PC-9 (cell line): Measurements from ENCODE around the gene MTIF2. TPM values are rescaled to one million over a fixed set of nuclear protein-coding genes. Genes with fewer than 3 reads are reported as not detected.
A peak's percentile ranks its signal among the peaks of the same experiment; 100 is the strongest.
"Not testable (repeated sequence)": the region's sequence is repeated elsewhere in the genome, so short reads cannot be mapped to it uniquely, and the experiment has no call there.

Experiments used
- BruUV-seq: library from RNA; stranded (reverse); fragments of 400-500 nt; replicated peaks from 2 replicates; lab custom pipeline; 2021; lab: Mats Ljungman, UMichigan
- CTCF ChIA-PET: fragments of 300-600 bp; sonication (Branson Sonifier 250); formaldehyde crosslinking; loops from one replicate; lab custom pipeline; 2022; ENCODE audit warnings: antibody characterized with exemption; lab: Charles Lee
- POLR2A ChIA-PET: fragments of 300-600 bp; sonication (Branson Sonifier 250); formaldehyde crosslinking; loops from one replicate; lab custom pipeline; 2022; ENCODE audit warnings: antibody characterized with exemption; ENCODE audit not compliant: unreplicated experiment; lab: Charles Lee
- DNase-seq, 2 experiments: peaks; one replicate each; pipeline versions ENCODE4 v3.0.0 to v3.0.0-alpha.2; 2015 to 2022; ENCODE audit warnings: mixed read lengths in 1 of 2
- H2AFZ ChIP-seq: fragments of 200-600 bp; sonication (generic); 2 replicates; pipeline ENCODE4 v1.8.1; 2017; ENCODE audit warnings: antibody characterized with exemption
- H3F3A ChIP-seq: fragments of 200-600 bp; sonication (generic); 2 replicates; pipeline ENCODE4 v1.8.1; 2017; ENCODE audit warnings: antibody characterized with exemption, mild to moderate bottlenecking, low read depth; ENCODE audit not compliant: insufficient read depth
- H3K27ac ChIP-seq: fragments of 200-600 bp; sonication (generic); 2 replicates; pipeline ENCODE4 v1.6.1; 2016; ENCODE audit warnings: mixed run types
- H3K27me3 ChIP-seq: fragments of 200-600 bp; sonication (generic); 2 replicates; pipeline ENCODE4 v1.6.1; 2016; ENCODE audit warnings: low read depth, mixed run types; ENCODE audit not compliant: insufficient read depth
- H3K36me3 ChIP-seq: fragments of 200-600 bp; sonication (generic); 2 replicates; pipeline ENCODE4 v1.6.1; 2016; ENCODE audit warnings: low read depth, mixed run types
- H3K4me1 ChIP-seq: fragments of 200-600 bp; sonication (generic); replicated peaks from 2 replicates; pipeline ENCODE4 v1.6.1; 2016; ENCODE audit warnings: mixed run types; ENCODE audit not compliant: insufficient read depth
- H3K4me2 ChIP-seq: fragments of 200-600 bp; sonication (generic); 2 replicates; pipeline ENCODE4 v1.6.1; 2017; ENCODE audit warnings: mixed run types
- H3K4me3 ChIP-seq: fragments of 200-600 bp; sonication (generic); 2 replicates; pipeline ENCODE4 v1.6.1; 2016; ENCODE audit warnings: mixed run types
- H3K79me2 ChIP-seq: fragments of 200-600 bp; sonication (generic); 2 replicates; pipeline ENCODE4 v1.6.1; 2017; ENCODE audit warnings: low read depth, mixed run types
- H3K9me2 ChIP-seq: fragments of 200-600 bp; sonication (generic); 2 replicates; pipeline ENCODE4 v1.8.1; 2017; ENCODE audit warnings: mild to moderate bottlenecking; ENCODE audit not compliant: insufficient read depth
- H3K9me3 ChIP-seq: fragments of 200-600 bp; sonication (generic); 2 replicates; pipeline ENCODE4 v1.8.1; 2016; ENCODE audit warnings: low read depth; ENCODE audit not compliant: insufficient read depth
- H4K20me1 ChIP-seq: fragments of 200-600 bp; sonication (generic); 2 replicates; pipeline ENCODE4 v1.8.1; 2017; ENCODE audit not compliant: insufficient read depth
- CTCF ChIP-seq: fragments of 200-600 bp; sonication (generic); conservative IDR thresholded peaks from 2 replicates; pipeline ENCODE4 v1.6.1; 2017; ENCODE audit warnings: mixed run types, antibody characterized with exemption, mild to moderate bottlenecking, moderate library complexity
- EZH2 ChIP-seq: fragments of 200-600 bp; sonication (generic); IDR thresholded peaks from 2 replicates; pipeline ENCODE4 v1.8.0; 2017; ENCODE audit warnings: antibody characterized with exemption, low read depth
- intact Hi-C: fragments of 100-400 bp; cut with micrococcal nuclease; formaldehyde crosslinking; loops from one replicate; pipeline ENCODE4 v1.10.0; 2022; ENCODE audit not compliant: unreplicated experiment
- total RNA-seq: library from RNA; stranded (reverse); gene quantifications from 2 replicates; pipeline ENCODE4 v1.2.3, GENCODE V29; 2021

MTIF2 gene
- total RNA-seq, 1 experiment from 2014 or later: 52.0 TPM

GRCh38 chr2:55279859-55280424, 10.9 kb upstream of the MTIF2 start:
- DNase-seq, CTCF ChIA-PET, H3K36me3 ChIP-seq, H3K27me3 ChIP-seq, H2AFZ ChIP-seq, H3K79me2 ChIP-seq, H3K4me2 ChIP-seq, H3K4me3 ChIP-seq, BruUV-seq, H3F3A ChIP-seq, H3K9me2 ChIP-seq, H4K20me1 ChIP-seq, intact Hi-C loops, H3K27ac ChIP-seq, H3K9me3 ChIP-seq: not testable (repeated sequence)
- H3K4me1 ChIP-seq: peaks cover 12% of the 10 kb centered on the region; the same call in 1 of the 2 replicates
- POLR2A ChIA-PET: interaction anchor here (0.6 kb wide), 1 partner anchor 325 kb away, joined by 3 read pairs; no protein-coding TSS in a partner anchor

GRCh38 chr2:55279214-55279835, 10.3 kb upstream of the MTIF2 start:
- H3K4me2 ChIP-seq, H3F3A ChIP-seq, DNase-seq, H2AFZ ChIP-seq, H3K9me2 ChIP-seq, H4K20me1 ChIP-seq, intact Hi-C loops, BruUV-seq, H3K4me3 ChIP-seq, H3K79me2 ChIP-seq, H3K27me3 ChIP-seq, H3K36me3 ChIP-seq, H3K27ac ChIP-seq, POLR2A ChIA-PET, CTCF ChIA-PET, H3K9me3 ChIP-seq: not testable (repeated sequence)
- peaks cover 12% of the 10 kb centered on the region; the same call in 1 of the 2 replicates for H3K4me1 ChIP-seq

GRCh38 chr2:55277310-55277709, 8.3 kb upstream of the MTIF2 start:
- DNase-seq: no peak
- H3K4me1 ChIP-seq: 0 out of 2 replicates have a peak, but pooled peaks cover 8% of the 10 kb centered on the region
- no peaks in the 10 kb centered on the region for H3K27me3 ChIP-seq
- H4K20me1 ChIP-seq: no peaks in the 10 kb centered on the region
- CTCF ChIA-PET: no interaction called here
- no peaks in the 10 kb centered on the region for H3F3A ChIP-seq
- POLR2A ChIA-PET: no interaction called here
- no peaks in the 10 kb centered on the region for H3K36me3 ChIP-seq
- H3K79me2 ChIP-seq: no peaks in the 10 kb centered on the region
- no peak overlapping the region for H3K27ac ChIP-seq
- H3K4me3 ChIP-seq: no peak overlapping the region
- H3K4me2 ChIP-seq: no peak overlapping the region
- H3K9me2 ChIP-seq: no peaks in the 10 kb centered on the region
- no TSS peak for BruUV-seq
- intact Hi-C loops: no loop called here
- H3K9me3 ChIP-seq: no peaks in the 10 kb centered on the region
- H2AFZ ChIP-seq: peak overlapping the region; percentile 14; the same call in 1 of the 2 replicates
- no peak for TF ChIP-seq EZH2
- no peak for TF ChIP-seq CTCF

- H3K4me1 ChIP-seq, H3K9me2 ChIP-seq, H3K36me3 ChIP-seq, H3F3A ChIP-seq, H3K79me2 ChIP-seq, CTCF ChIA-PET, intact Hi-C loops, H3K4me3 ChIP-seq, H4K20me1 ChIP-seq, H3K9me3 ChIP-seq, H2AFZ ChIP-seq, H3K27ac ChIP-seq, POLR2A ChIA-PET, H3K27me3 ChIP-seq, H3K4me2 ChIP-seq, BruUV-seq, DNase-seq: not testable (repeated sequence)
Observed at GRCh38 chr2:55274346-55274745, 5.3 kb upstream of the MTIF2 start.
